GM12801 (cell line): ENCODE data around the gene FAM151A.

Source experiments
- TF ChIP-seq, protein P1 (sequence below): IDR thresholded peaks from one replicate; pipeline ENCODE4 v1.5.1; 2011; ENCODE audit warnings: control low read depth; ENCODE audit not compliant: insufficient read length; ENCODE audit errors: extremely low read depth

FAM151A gene

DNA sequence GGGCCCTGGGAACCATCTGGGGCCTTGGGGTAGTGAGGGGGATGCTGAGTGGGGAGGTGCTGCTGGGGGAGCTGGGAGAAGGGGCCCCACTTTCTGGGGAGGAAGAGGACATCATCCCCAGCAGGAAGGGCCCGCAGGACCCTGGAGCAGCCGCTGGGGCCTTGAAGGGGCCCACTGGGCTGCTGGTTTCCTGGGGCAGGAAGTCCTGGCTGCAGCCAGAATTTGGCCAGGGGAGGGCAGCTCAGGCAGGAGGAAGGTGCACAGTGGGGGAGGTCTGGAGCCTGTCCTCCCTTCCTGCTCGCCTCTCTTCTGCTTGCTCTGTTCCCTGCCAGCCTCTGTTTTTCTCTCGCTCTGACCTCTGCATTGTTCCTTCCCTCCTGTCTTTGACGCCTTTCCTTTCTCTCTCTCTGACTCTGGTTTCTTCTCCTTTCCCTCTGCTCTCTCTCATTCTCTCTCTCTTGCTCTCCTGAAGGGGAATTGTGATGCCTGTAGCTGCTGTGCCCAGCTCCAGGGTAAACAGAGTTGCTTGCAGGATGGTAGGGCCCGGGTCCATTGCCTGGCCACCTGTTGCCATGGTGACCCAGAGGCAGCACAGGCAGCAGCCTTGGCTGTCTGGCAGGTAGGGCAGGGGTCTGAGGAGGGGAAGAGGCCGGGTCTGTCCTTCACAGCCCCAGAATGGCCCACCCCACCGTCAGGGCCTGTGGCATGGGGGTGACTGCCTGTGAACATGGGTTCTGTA, 51.4 kb downstream of the FAM151A start:
- TF ChIP-seq, protein P1, sequence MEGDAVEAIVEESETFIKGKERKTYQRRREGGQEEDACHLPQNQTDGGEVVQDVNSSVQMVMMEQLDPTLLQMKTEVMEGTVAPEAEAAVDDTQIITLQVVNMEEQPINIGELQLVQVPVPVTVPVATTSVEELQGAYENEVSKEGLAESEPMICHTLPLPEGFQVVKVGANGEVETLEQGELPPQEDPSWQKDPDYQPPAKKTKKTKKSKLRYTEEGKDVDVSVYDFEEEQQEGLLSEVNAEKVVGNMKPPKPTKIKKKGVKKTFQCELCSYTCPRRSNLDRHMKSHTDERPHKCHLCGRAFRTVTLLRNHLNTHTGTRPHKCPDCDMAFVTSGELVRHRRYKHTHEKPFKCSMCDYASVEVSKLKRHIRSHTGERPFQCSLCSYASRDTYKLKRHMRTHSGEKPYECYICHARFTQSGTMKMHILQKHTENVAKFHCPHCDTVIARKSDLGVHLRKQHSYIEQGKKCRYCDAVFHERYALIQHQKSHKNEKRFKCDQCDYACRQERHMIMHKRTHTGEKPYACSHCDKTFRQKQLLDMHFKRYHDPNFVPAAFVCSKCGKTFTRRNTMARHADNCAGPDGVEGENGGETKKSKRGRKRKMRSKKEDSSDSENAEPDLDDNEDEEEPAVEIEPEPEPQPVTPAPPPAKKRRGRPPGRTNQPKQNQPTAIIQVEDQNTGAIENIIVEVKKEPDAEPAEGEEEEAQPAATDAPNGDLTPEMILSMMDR: no peak

DNA sequence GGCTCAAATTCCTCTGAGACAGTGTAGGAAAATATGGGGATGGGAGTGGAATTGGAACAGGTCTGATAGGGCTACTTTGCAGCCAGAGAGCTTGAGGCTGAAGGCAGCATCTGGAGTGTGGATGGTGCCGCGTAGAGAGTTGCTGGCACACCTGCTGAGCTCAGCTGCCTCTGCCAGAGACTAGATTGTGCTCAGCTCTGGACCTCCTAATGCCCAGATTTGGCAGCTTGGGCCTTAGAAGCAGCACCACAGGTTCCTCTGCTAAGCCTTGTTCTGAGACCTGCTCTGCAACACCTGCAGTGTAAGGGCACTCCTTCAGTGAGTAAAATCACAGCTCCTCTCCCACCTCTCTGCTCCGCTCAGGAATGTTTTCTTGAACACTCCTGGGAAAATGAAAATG, 52.0 kb downstream of the FAM151A start:
- TF ChIP-seq, protein P1: no peak

DNA sequence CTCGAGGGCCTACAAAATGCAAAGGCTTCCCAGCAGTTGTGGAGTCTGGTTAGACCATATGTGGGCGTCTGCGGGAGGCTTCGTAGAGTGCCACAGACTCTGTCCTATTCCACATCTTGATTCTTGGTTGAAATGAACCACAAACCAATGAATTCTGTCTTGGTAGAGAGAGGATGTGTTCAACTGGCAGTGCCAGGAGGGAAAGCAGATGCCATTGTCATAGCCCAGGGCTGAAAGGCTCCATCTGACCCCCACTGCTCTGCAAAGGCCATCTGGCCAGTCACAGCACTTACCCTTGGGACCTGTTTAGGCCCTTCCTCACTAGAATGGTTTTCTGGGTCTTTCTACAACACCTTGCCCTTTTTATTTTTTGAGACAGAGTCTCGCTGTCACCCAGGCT, 53.2 kb downstream of the FAM151A start:
- TF ChIP-seq, protein P1: no peak

DNA sequence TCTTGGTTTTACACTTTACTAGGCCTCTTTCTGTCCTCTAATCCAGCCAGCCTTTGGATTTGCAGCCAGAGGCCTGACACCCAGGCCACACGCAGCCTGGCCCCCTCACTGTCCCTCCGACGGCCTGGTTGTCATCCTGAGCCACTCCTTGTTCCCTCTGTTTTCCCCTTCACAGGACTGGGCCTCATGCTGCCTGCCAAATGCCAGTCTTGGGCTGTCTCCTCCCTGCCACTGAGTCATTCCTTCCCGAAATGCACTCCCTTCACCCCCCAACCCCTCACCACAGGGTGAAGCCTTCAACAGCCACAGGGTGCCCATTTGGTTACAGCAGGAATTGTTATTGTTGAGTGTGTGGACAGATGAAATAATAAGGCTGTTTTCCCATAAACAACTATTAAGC, 54.0 kb downstream of the FAM151A start:
- TF ChIP-seq, protein P1: no peak

DNA sequence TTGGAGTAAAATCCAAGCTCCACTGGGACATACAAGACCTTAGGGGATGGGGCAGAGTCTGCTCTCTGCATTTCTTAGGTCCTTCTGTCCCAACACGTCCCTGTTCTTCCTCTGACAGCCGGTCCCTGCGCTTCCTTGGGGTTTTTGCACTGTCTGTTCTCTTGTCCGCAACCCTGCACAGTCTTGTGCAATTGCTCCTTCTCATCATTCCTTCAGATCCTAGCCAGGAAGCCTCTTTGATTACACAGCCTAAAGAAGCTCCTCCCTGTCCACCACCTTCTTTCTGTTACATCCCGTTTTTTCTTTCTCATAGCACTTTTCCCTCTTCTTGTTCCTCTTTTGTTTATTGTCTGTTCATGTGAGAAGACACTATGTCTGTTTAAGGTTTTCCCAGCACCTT, 55.4 kb downstream of the FAM151A start:
- TF ChIP-seq, protein P1: no peak

DNA sequence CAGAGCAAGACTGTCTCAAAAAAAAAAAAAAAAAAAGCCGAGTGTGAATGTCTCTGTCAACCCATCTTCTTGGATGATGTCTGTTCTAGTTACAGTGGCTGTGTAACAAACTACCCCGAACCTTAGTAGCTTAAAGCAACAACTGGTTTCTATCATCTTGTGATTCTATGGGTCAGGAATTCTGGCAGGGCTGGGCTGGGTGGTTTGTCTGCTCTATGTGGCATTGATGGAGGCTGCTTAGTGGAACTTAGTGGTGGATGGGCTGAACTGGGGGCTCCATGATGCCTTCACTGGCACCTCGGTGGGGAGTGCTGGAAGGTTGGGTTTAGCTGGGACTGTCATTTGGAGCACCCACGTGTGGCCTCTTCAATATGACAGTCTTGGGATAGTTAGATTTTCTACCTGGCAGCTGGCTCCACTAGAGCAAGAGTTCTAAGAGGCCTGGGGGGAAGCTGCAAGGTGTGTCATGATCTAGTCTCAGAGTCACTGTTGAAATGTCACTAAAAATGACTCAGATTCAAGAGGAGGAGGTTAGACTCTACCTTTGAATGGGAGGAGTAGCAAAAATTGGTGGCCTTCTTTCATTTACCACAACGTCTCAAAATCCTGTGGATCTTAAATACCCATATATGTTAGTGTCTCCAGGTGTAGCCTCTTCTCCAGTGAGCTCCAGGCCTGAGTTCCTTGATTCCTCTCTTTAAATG, 56.7 kb downstream of the FAM151A start:
- TF ChIP-seq, protein P1: no peak

DNA sequence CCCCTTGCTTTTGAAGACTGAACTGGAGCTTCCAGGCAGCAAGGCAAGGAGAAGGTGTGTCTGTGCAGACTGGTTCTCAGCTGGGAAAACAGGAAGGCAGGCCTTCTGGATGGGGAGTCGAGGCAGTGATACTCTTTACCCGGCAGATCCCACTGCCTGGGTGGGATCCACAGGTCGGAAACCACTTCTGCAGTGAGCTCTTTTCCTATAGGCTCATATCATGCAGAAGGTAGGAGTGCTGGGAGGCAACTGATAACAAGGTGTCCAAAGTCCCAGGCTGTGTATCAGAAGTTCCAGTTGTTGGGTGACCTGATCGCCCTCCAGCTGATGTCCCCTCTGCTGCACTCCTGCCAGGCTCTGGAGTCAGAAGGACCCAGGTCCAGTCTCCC, 58.2 kb downstream of the FAM151A start:
- TF ChIP-seq, protein P1: no peak
